Spleen (tissue), 7 donors: ENCODE measurements around the gene INTS4.

Experiments used
- CTCF ChIP-seq, 11 experiments: fragments of 200-600 bp in 7 of 11; fragments of 450-650 bp in 4 of 11; sonication (generic) in 4 of 11; IDR thresholded peaks in 8 of 11; conservative IDR thresholded peaks in 3 of 11; 1 replicate in 7 of 11; 2 replicates in 4 of 11; pipeline versions ENCODE4 v1.4.0 to v1.8.0; 2016 to 2021; ENCODE audit warnings: antibody characterized with exemption in 11 of 11, inconsistent platforms in 4 of 11, mild to moderate bottlenecking in 1 of 11
- POLR2A ChIP-seq, 3 donors: fragments of 450-650 bp; IDR thresholded peaks; one replicate each; pipeline ENCODE4 v1.5.1; 2017; ENCODE audit warnings: antibody characterized with exemption in 3 of 3, mild to moderate bottlenecking in 1 of 3
- POLR2AphosphoS5 ChIP-seq, 3 donors: sonication (generic); formaldehyde crosslinking; IDR thresholded peaks; one replicate each; pipeline ENCODE4 v1.5.1; 2017; ENCODE audit warnings: antibody characterized with exemption in 3 of 3
- donor health status: DM: no; HTN: no; CAD: no; lungs with moderate emphysema.
- donor health status: DM: no; HTN: no; CAD: no.
- donor health status: DM: no; HTN: no; CAD: no.

- TF ChIP-seq POLR2AphosphoS5 (IDR thresholded peaks at IDR 0.05), result no peak
- no peak for TF ChIP-seq CTCF (IDR thresholded peaks at IDR 0.05 in 8 of 11, conservative IDR thresholded peaks at IDR 0.05 in 3 of 11)
- TF ChIP-seq POLR2A (IDR thresholded peaks at IDR 0.05), result no peak
Observed at GRCh38 chr11:77854838-77855237, 139.6 kb downstream of the INTS4 start.
